ENCODE measurements around the gene CRYBG1. TPM values are rescaled to one million over a fixed set of nuclear protein-coding genes. Genes with fewer than 3 reads are reported as not detected.

The CRYBG1 gene
- total RNA-seq, 1 donor = 11.9 TPM

- Histone ChIP-seq H3K4me2 (ENCODE audit: insufficient read depth, low read length) (no peak overlapping the region), H3K4me3 (ENCODE audit: insufficient read depth, low read length) (no peak overlapping the region), H2AFZ (ENCODE audit: low read length) (no peak overlapping the region), H3K9me3 (ENCODE audit: low read depth, low read length) (no peaks in the 10 kb centered on the region), H3K4me1 (ENCODE audit: insufficient read depth, low read length) (peaks cover 10% of the 10 kb centered on the region), H3K79me2 (ENCODE audit: insufficient read depth, low read length) (peaks cover 81% of the 10 kb centered on the region), H3K27ac (ENCODE audit: low read depth, low read length) (no peak overlapping the region), H3K27me3 (ENCODE audit: insufficient read depth, low read length) (no peaks in the 10 kb centered on the region), H4K20me1 (ENCODE audit: insufficient read depth, low read length) (peaks cover 14% of the 10 kb centered on the region), H3K36me3 (ENCODE audit: insufficient read depth, low read length) (peaks cover 14% of the 10 kb centered on the region)
- DNase-seq (ENCODE audit: insufficient read length, low spot score, missing footprints) = no peak
- TF ChIP-seq CTCF (IDR thresholded peaks at IDR 0.05; ENCODE audit: extremely low read depth, low read depth, low read length) = no peak
Measured at GRCh38 chr6:106318851-106319250, 41.7 kb upstream of the CRYBG1 start.

GRCh38 chr6:106321940-106322339 is 38.6 kb upstream of the CRYBG1 start:
- no peak overlapping the region for H3K4me3 ChIP-seq (ENCODE audit: insufficient read depth, low read length)
- H3K36me3 ChIP-seq (ENCODE audit: insufficient read depth, low read length) = no peaks in the 10 kb centered on the region
- no peaks in the 10 kb centered on the region for H3K27me3 ChIP-seq (ENCODE audit: insufficient read depth, low read length)
- peaks cover 18% of the 10 kb centered on the region for H3K4me1 ChIP-seq (ENCODE audit: insufficient read depth, low read length)
- TF ChIP-seq CTCF (IDR thresholded peaks at IDR 0.05; ENCODE audit: extremely low read depth, low read depth, low read length) = no peak
- no peak for DNase-seq (ENCODE audit: insufficient read length, low spot score, missing footprints)
- no peak overlapping the region for H2AFZ ChIP-seq (ENCODE audit: low read length)
- no peak overlapping the region for H3K4me2 ChIP-seq (ENCODE audit: insufficient read depth, low read length)
- H4K20me1 ChIP-seq (ENCODE audit: insufficient read depth, low read length) = peaks cover 14% of the 10 kb centered on the region
- H3K9me3 ChIP-seq (ENCODE audit: low read depth, low read length) = no peaks in the 10 kb centered on the region
- no peak overlapping the region for H3K27ac ChIP-seq (ENCODE audit: low read depth, low read length)
- H3K79me2 ChIP-seq (ENCODE audit: insufficient read depth, low read length) = peaks cover 83% of the 10 kb centered on the region

GRCh38 chr6:106324726-106325335 is 35.7 kb upstream of the CRYBG1 start:
- peak overlapping the region; percentile 90 for H3K27ac ChIP-seq (ENCODE audit: low read depth, low read length)
- no peaks in the 10 kb centered on the region for H3K9me3 ChIP-seq (ENCODE audit: low read depth, low read length)
- H3K4me3 ChIP-seq (ENCODE audit: insufficient read depth, low read length) = peak overlapping the region; percentile 98
- no peaks in the 10 kb centered on the region for H3K36me3 ChIP-seq (ENCODE audit: insufficient read depth, low read length)
- peak; percentile 61 for DNase-seq (ENCODE audit: insufficient read length, low spot score, missing footprints)
- peak overlapping the region; percentile 99 for H2AFZ ChIP-seq (ENCODE audit: low read length)
- H3K4me1 ChIP-seq (ENCODE audit: insufficient read depth, low read length) = peaks cover 18% of the 10 kb centered on the region
- H3K4me2 ChIP-seq (ENCODE audit: insufficient read depth, low read length) = peak overlapping the region; percentile 97
- H3K27me3 ChIP-seq (ENCODE audit: insufficient read depth, low read length) = peaks cover 9% of the 10 kb centered on the region
- peaks cover 56% of the 10 kb centered on the region for H3K79me2 ChIP-seq (ENCODE audit: insufficient read depth, low read length)
- no peak for TF ChIP-seq CTCF (IDR thresholded peaks at IDR 0.05; ENCODE audit: extremely low read depth, low read depth, low read length)
- peaks cover 9% of the 10 kb centered on the region for H4K20me1 ChIP-seq (ENCODE audit: insufficient read depth, low read length)

GRCh38 chr6:106325336-106326178 is 35.0 kb upstream of the CRYBG1 start, which contains the start of gene ATG5:
Gene ATG5 (minus strand): TSS chr6:106325760. CDS start chr6:106316208, 9,552 bp downstream.
- Histone ChIP-seq H4K20me1 (ENCODE audit: insufficient read depth, low read length) (peaks cover 8% of the 10 kb centered on the region), H3K4me1 (ENCODE audit: insufficient read depth, low read length) (peaks cover 18% of the 10 kb centered on the region)

More at GRCh38 chr6:106325336-106326178, 35.0 kb upstream of the CRYBG1 start, which contains the start of gene ATG5:
- peak within 1 kb of the TSS; percentile 98 for H3K4me3 ChIP-seq (ENCODE audit: insufficient read depth, low read length)
- H3K79me2 ChIP-seq (ENCODE audit: insufficient read depth, low read length) = peaks cover 49% of the 10 kb centered on the region
- no peaks in the 10 kb centered on the region for H3K9me3 ChIP-seq (ENCODE audit: low read depth, low read length)
- DNase-seq (ENCODE audit: insufficient read length, low spot score, missing footprints) = peak; percentile 96
- peak within 1 kb of the TSS; percentile 90 for H3K27ac ChIP-seq (ENCODE audit: low read depth, low read length)
- TF ChIP-seq CTCF (IDR thresholded peaks at IDR 0.05; ENCODE audit: extremely low read depth, low read depth, low read length) = no peak
- H3K36me3 ChIP-seq (ENCODE audit: insufficient read depth, low read length) = no peaks in the 10 kb centered on the region
- H2AFZ ChIP-seq (ENCODE audit: low read length) = peak within 1 kb of the TSS; percentile 99
- H3K4me2 ChIP-seq (ENCODE audit: insufficient read depth, low read length) = peak within 1 kb of the TSS; percentile 97
- peaks cover 14% of the 10 kb centered on the region for H3K27me3 ChIP-seq (ENCODE audit: insufficient read depth, low read length)
